Measurements from ENCODE around the gene GRIK3.

- TF ChIP-seq, protein P1, sequence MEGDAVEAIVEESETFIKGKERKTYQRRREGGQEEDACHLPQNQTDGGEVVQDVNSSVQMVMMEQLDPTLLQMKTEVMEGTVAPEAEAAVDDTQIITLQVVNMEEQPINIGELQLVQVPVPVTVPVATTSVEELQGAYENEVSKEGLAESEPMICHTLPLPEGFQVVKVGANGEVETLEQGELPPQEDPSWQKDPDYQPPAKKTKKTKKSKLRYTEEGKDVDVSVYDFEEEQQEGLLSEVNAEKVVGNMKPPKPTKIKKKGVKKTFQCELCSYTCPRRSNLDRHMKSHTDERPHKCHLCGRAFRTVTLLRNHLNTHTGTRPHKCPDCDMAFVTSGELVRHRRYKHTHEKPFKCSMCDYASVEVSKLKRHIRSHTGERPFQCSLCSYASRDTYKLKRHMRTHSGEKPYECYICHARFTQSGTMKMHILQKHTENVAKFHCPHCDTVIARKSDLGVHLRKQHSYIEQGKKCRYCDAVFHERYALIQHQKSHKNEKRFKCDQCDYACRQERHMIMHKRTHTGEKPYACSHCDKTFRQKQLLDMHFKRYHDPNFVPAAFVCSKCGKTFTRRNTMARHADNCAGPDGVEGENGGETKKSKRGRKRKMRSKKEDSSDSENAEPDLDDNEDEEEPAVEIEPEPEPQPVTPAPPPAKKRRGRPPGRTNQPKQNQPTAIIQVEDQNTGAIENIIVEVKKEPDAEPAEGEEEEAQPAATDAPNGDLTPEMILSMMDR (IDR thresholded peaks at IDR 0.05) = no peak
- no peak for TF ChIP-seq POLR2A (IDR thresholded peaks at IDR 0.05)
Observed at GRCh38 chr1:37002898-37003297, 31.4 kb downstream of the GRIK3 start.
